NCI-H128 (cell line): ENCODE data around the gene ARF5.
"Not testable (repeated sequence)": the region's sequence is repeated elsewhere in the genome, so short reads cannot be mapped to it uniquely, and the experiment has no call there.

Experiments used
- DNase-seq: peaks from one replicate; lab custom pipeline; 2025; ENCODE audit not compliant: unreplicated experiment; lab: John Stamatoyannopoulos, UW

ARF5 gene

DNA sequence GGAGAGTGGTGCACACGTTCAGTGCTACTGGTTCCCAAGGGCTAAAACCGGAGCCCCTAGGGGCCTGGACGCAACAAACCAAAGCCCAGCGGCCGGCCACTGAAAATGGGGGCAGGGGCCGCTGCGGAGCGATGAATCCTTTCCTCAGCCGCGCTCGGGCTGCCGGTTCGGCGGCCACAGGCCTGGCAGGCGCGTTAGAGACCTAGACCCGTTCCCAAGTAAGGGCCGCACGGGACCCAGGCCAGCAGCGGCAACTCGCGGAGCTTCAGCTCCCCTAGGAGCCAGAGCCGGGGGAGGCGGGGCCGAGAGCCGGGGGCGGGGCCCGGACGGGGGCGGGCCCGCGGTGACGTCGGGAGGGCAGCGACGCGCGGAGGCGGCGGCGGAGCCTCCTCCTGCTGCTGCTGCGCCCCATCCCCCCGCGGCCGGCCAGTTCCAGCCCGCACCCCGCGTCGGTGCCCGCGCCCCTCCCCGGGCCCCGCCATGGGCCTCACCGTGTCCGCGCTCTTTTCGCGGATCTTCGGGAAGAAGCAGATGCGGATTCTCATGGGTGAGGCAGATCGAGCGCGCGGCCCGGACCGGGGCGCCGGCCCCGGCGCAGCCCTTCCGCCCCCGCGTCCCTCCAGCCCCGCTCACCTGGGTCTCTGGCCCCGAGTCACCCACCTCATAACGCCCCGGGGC, at the start of gene ARF5:
Gene ARF5 (plus strand): TSS at position 393 of the 678 bp plus-strand sequence. CDS start 88 bp downstream, at position 481.
- peak; percentile 55 for DNase-seq

DNA sequence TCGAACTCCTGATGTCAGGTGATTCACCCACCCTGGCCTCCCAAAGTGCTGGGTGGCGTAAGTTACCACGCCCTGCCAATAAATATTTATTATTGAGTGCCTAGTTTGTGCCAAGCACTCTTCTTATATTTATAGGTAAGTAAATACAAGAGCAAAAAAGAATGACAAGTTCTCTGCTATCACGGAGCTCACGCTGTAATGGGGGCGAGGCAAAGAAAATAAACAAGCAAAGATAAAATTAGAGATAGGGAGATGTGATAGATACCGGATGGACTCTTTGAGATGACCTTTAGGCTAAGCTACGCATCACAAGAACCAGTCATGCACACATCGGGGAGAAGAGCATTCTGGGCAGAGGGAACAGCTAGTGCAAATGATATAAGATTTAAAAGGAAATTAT, 49.1 kb upstream of the ARF5 start:
- no peak for DNase-seq

DNA sequence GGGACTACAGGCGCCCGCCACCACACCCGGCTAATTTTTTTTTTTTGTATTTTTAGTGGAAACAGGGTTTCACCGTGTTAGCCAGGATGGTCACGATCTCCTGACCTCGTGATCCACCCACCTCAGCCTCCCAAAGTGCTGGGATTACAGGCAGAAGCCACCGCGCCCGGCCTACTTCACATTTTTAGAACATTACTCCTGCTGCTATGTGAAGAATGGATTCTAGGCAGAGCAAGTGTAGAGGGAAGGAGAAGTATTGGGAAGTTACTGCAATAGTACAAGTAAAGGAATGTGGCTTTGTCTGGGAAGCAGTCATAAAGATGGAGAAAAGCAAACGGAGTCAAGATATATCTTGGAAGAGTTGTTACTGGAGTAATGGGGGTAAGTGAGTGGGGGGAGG, 47.8 kb upstream of the ARF5 start:
- not testable (repeated sequence) for DNase-seq

DNA sequence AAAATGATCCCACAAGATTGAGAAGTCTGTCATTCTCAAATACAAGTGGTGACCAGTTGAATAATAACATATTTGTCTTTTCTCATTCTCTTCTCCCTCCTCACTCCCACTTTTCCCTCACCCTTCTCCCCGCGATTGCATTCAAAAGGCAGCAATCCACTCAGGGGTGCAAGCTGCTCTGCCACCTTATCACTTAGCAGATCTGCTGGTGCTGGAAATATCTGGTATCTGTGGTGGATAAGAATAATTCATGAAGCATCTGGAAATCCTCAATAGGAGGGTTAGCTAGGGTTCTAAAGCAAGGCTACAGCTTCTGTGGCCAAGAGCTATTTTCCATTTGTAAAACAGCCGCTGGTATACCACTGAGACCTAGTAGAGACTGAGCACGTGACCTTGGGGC, 46.7 kb upstream of the ARF5 start:
- DNase-seq = no peak

DNA sequence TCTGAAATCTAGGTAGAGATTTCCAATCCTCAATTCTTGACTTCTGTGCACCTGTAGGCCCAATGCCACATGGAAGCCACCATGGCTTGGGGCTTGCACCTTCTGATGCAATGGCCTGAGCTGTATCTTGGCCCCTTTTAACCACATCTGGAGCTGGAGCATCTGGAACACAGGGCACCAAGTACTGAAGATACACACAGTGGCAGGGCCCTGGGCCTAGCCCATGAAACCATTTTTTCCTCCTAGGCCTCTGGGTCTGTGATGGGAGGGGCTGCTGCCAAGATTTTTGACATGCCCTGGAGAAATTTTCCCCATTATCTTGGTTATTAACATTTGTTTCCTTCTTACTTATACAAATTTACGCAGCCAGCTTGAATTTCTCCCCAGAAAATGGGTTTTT, 41.9 kb upstream of the ARF5 start:
- no peak for DNase-seq

DNA sequence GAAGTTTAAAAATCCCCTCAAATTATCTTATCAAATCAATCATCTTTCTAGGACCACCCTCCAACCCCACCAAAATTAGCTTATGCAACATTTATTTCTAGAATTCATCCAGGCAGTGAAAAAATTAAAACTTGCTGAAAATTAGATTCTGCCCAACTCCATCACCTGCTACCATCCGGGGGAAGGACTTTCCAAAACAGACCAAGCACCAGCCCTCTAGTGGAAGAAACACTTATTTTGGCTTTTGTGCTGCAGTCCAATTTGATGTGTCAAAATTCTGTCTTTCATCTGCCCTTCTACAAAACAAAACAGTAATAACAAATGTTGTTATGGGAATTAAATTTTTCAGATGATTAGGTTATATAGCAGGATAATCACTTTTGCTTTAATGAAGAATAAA, 38.0 kb upstream of the ARF5 start:
- DNase-seq = no peak

DNA sequence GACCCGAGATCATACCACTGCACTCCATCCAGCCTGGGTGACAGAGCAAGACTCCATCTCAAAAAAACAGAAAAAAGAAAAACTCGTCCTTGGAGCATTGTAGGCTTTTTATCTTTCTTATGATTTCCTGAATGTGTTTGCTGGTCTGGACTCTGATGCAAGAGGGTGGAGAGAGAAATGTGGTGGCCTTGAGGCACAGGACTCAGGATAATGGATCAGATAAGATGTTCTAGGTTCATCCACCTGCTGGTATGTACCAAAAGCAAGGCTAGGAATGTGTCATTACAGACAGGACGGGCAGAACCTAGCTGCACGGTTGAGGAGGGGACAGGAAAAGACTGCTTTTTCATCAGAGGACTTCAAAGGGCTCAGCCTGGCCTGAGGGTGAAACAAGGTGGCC, 36.3 kb upstream of the ARF5 start:
- DNase-seq = no peak

DNA sequence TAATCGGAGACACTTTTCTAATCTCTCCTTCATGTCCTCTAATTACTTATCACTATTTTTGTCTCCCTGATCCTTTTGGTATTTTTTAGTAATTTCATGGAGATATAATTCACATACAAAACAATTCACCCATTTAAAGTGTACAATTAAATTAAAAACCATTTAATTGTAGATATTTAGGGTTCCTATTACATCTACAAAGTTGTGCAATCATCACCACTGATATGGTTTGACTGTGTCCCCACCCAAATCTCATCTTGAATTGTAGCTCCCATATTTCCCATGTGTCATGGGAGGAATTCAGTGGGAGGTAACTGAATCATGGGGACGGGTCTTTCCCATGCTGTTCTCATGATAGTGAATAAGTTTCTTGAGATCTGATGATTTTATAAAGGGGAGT, 31.8 kb upstream of the ARF5 start:
- DNase-seq = no peak

DNA sequence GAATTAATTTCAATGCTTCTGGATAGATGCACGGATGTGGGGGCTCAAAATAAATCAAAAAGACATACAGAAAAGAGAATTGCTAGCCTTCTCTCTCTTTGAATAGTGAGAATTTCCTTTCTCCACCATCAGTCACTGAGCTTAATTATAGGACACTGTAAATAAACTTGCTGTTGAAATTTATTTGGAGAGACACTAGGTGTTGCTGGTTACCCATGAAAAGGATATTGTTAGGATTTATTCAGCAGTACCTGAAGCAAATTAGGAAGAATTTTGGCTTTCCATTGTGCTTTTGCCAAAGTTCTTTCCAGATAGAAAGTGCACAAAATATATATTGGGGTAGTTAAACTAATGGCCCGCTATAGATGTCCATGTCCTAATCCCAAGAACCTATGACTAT, 30.4 kb upstream of the ARF5 start:
- DNase-seq = no peak

DNA sequence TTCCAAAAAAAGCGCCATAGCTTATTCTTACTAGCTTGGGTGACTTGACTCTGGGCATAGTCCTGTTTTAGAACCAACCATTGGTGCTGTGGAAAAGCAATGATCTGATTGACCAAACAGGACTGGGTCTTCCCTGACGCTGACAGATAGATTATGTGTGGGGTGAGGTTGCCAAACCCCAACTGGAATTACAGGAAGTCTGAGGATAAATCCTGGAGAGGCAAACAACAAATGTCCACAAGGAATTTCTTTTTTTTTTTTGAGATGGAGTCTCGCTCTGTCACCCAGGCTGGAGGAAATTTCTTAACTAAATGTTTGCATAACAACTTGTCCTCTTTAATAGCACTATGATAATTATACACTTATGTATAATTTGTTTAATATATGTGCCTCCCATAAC, 22.0 kb upstream of the ARF5 start:
- DNase-seq = no peak

DNA sequence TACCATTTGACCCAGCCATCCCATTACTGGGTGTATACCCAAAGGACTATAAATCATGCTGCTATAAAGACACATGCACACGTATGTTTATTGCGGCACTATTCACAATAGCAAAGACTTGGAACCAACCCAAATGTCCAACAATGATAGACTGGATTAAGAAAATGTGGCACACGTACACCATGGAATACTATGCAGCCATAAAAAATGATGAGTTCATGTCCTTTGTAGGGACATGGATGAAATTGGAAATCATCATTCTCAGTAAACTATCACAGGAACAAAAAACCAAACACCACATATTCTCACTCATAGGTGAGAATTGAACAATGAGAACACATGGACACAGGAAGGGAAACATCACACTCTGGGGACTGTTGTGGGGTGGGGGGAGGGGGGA, 20.2 kb upstream of the ARF5 start:
- DNase-seq = not testable (repeated sequence)

DNA sequence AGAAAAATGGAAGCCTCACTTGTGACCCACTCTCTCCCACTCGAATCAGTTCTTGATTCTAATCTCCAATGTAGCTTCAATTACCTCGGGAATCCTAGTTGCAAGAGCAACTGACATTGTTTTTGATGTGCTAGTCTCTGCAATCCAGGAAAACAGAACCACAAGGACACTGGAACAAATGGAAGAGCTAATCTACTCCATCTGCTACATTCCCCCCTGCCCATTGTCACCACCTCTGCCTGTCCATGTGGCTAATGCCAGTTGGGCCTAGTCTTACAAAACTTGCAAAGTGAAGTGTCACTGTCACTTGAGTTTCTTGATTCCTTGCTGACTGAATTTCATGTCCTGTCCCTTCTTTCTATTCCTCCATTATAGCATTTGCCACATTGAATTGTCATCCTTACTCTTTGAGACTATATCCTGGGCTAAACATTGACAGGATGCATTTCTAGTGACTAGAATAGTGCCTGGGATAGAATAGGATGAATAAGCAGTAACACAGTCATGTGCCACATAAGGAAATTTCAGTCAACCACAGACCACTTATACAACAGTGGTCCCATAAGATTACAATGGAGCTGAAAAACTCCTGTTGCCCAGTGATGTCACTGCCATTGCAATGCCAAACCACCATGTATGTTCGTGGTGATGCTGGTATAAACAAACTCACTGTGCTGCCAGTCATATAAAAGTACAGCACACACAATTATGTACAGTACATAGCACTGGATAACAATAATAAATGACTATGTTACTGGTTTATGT, 16.3 kb upstream of the ARF5 start:
- DNase-seq = no peak

DNA sequence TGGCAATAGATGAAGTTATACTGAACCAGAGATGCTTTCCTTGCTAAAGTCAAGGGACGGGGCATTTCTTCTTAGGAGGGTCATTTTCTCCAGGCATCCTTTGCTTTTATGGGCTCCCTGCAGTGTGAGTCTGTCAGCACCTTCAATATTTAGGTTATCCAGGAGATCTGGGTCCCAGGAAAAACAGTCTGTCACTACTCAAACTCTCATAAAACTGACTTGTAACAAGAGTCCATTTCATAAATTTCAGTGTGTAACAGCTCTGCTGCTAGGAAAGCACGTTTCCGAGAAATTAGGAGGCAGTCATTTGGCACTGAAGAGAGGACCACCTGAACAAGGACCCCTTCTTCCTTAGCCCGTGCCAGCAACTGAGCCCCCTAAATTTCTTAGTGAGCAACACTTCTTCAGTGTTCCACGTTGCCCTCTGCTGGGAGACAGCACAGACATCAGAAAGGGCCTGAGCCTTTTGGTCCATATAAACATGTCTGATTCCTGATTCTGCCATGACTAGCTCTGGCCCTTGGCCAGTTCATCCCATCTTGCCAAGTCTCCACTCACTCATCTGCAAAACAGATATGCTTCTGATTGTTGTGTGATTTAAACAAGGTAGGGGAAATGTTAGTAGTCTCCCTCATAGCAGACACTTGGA, 10.1 kb upstream of the ARF5 start:
- no peak for DNase-seq

DNA sequence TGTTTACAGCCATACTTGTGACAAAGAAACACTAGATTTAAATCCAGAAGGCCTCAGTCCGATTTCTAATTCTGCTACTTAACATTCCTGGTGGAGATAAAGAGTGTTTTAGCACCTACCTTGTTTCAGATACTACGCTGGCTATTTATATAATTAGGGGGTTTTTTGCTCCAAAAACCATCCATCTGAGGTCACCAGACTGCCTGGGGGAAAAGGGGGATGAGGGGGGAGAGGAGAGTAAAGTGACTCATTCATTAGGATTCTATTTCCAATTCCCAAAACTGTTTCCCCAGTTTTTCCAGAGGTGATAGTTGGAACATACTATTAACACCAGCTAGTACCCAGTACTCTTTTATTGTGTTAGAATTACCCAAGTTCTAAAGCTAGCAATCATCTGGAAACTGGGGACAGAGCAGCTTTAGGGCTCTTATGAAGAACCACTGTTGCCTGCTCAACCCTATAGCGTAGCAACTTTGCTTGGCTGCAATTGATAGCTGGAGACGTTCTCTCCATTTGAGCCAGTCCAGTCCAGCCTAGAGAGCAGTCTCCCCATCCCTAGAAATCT, 9.4 kb upstream of the ARF5 start:
- DNase-seq = no peak

DNA sequence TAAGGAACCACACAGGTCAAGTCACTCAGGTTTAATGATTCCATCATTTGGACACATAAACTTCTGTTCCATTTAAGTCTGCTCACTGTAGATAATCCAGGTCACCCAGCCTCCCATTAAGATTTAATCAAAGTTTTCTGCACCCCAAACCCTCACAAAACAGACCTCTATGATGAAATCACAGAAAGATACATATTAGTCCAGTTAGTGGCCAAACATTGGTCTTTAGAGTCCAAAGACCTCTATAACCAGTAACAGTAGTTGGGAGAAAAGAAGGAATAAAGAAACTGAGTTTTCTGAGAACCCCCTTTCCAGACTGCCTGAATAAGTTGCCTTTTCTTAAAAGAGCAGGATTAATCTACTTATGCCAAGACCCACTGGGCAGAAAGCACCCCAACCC, 7.6 kb upstream of the ARF5 start:
- DNase-seq = no peak

DNA sequence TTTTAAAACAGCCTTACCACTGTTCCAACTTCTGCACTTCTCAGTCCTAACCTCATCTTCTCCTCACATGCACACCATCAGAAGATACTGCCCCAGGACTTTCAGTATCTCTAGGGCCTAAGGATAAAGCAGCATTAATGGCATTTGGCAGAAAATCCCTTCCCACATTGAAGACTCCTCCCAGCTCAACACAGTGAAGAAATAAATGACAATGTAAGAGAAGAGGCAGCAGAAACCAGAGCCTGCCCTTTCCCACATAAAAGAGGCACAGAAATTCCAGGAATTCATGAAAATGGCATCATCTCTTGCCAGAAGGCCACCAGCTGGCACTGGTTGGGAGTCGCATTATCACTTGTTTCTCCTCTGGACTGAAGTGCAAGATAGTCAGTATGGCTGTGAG, 6.5 kb upstream of the ARF5 start:
- DNase-seq = no peak

DNA sequence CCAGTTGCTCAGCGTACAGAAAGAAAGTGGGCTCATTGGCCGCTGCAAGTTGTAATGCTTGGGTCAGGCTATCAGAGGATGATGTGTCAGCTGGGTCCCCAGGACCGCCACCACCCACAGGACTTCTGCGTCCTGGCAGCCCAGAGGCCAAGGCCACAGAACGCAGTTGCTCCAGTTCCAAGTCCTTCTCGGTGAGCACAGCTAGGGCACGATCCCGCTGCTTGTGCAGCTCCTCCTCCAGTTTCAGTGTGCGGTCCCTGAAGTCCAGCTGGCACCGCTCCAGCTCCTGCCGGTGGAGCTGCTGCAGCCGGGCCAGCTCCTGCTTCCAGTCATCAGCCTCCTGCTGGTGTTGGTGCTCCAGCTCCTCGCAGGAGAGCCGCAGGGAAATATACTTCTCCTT, 5.8 kb upstream of the ARF5 start:
- DNase-seq = no peak

DNA sequence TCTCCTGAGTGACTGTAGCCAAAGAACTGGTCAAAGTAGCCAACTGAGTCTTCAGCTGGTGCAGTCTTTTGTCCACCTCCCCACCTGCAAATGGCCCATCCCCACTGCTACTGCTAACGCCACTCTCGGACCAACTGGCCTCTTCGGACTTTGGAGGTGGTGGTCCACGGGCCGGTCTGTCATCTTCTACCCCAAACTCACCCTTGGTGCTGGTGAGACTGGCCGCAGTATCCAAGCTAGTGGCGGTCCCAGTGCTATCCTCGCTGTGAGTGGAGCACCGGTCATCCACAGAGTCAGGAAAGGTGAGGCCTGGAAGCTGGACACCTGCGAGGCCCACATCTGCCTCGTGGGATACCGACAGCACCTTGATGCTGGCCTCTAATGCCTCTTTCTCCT, 3.6 kb upstream of the ARF5 start:
- DNase-seq = no peak

DNA sequence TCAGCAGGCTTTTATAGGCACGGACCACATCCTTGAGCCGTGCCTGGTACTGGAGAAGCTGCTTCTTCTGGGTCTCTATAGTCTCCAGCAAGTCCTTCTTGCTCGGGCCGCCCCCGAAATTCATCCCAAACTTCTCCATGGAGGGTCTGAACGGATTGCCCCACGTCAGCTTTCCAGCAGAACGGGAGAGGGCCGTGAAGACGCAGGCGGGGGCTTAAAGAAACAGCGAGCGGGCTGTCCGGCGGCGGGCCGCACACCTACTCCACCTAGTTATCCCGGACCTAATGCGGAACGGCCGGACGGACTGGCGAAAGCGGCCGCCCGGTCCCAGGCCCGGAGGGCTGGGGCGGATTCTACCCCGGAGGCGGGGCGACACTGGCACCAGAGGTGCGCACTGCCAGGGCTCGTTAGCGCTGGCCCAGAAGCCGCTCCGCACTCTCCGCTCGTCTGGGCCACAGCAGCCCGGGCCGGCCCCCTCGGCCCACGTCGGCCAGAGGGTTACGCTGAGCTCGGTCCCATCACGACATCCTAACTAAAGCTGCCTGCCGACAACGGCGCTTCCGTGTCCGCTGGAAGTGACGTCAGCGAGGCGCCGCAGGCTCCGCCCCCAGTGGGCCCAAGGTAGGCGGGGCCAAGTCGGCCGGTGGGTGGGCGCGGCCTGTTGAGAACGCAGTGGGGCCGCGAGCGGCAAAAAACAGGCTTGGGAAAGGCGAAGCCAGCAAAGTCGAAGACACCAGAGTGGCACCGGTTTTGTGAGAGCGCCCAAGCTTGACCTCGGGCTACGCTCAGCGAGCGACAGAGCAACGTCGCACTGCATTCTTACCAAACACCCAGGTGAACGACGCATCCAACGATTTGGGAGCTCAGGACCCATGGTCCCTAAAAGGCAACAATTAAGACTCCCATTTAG, 2.9 kb upstream of the ARF5 start, which contains the start of gene GCC1:
Gene GCC1 (minus strand): TSS at position 553 of the 910 bp plus-strand sequence. CDS start 414 bp downstream, at position 139.
- peak; percentile 61 for DNase-seq

DNA sequence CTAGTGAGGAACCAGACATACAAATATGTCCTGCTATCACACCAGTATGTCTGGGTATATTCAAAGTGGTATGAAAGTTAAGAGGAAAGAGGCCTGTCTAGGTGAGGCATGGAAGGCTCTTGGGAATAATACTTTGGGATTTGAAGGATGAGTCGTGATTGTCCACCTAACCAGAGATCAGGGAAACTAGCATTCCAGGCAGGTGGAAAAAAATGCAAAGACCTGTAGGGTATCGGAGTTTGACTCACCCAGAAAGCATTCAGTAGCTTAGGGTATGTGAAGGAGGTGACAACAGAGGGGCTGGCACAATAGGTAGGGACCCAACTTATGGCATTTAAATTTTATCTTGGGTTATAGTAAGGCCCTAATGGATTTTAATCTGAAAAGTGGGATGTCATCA, 1.9 kb upstream of the ARF5 start:
- no peak for DNase-seq

DNA sequence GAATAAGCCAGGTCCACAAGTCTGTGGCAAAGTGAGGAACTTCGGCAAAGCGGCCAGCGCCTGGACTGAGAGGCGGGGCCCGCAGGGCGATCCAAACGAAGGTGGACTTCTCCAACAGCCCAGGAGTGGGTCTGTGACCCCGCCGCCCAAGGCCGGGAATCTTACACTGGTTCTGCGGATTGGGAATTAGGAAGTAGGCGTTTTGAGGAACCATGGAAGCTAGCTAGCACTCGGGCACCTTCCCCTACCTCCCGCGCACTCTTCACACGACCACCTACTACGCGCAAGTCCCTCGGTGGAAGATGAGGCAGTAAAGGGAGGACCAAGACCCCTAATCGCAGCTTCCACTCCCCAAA, 570 bp upstream of the ARF5 start:
- DNase-seq = no peak
